ENCODE measurements around the gene TMEM61.

DNA sequence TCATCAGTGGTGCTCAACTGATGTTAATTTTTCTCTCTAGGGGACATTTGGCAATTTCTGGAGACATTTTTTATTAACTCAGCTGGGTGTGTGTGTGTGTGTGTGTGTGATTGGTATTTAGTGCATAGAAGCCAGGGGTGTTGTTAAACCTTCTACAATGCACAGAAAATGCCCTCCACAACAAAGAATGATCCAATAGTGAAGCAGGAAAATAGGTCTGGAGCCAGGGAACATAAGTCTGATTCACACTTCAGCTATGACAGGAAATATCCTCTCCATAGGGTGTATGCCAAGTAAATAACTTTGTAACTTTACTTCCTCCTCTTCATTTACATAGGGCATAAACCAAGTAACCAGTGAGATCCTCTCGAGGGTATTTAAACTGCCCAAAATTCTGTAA lies 25.1 kb upstream of the TMEM61 start:
- TF ChIP-seq, protein P1, sequence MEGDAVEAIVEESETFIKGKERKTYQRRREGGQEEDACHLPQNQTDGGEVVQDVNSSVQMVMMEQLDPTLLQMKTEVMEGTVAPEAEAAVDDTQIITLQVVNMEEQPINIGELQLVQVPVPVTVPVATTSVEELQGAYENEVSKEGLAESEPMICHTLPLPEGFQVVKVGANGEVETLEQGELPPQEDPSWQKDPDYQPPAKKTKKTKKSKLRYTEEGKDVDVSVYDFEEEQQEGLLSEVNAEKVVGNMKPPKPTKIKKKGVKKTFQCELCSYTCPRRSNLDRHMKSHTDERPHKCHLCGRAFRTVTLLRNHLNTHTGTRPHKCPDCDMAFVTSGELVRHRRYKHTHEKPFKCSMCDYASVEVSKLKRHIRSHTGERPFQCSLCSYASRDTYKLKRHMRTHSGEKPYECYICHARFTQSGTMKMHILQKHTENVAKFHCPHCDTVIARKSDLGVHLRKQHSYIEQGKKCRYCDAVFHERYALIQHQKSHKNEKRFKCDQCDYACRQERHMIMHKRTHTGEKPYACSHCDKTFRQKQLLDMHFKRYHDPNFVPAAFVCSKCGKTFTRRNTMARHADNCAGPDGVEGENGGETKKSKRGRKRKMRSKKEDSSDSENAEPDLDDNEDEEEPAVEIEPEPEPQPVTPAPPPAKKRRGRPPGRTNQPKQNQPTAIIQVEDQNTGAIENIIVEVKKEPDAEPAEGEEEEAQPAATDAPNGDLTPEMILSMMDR (IDR thresholded peaks at IDR 0.05), result no peak
- TF ChIP-seq POLR2A (IDR thresholded peaks at IDR 0.05), result no peak
